GM15510 (cell line): ENCODE data around the gene NDUFAF8.

ENCODE experiments used
- POLR2A ChIP-seq: IDR thresholded peaks from 3 replicates; pipeline ENCODE4 v1.6.1; 2011; ENCODE audit warnings: borderline replicate concordance; ENCODE audit not compliant: insufficient read length; ENCODE audit errors: extremely low read depth

The NDUFAF8 gene

DNA sequence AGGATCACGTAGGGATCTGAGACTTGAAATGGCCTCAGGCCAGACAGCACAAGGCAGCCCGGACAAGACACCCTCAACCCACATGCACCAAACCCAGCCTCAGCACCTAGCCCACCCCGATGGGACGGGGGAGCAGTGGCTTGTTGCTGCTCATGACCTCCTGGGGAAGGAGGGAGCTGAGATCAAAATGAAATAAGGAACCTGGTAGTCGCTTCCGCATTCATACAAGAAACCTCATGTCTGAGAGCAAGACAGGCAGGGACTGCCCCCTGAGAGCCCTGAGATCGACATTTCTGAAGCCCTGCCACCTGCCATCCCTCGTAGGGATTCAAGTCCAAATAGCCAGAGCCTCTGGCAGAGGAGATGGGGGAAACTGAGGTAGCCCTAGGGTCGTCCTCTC, 10.7 kb upstream of the NDUFAF8 start:
- no peak for TF ChIP-seq POLR2A

DNA sequence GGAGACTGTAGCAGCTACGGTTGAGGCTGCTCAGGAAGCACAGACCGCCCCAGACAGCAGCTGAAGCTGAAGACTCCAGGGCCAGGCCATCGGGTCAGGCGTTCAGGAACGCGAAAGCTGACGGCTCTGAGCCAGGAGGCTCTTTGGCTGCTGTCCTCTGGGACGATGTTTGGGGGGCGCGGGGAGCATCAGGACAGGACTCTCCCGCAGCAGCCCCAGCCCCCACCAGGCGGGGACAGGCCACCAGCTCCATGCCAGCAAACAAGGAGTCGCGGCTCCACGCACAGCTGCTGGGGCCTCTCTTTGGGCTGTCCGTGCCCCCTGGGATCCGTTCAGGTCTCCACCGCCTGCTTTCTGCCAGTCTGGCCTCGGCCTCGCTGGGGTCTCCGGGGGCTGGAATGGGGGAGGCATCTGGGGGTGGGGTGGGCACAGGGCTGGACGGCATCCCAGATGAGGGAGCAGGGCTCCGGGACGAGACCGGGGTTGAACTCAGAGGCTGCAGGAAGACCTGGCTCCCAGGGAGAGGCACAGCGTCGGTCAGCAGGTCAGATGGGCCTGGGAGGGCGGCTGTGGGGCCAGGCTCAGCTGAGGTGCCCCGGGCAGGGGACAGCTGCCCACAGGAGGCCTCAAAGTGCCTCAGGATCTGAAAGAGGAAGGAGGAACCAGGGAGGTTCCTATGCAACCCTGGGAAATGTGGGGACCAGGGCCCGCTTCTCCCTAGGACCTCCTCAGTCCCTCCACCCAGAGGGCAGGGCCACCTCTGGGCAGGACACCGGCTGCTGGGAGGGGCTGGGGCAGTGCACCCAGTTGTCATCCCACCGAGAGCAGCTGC, 10.1 kb upstream of the NDUFAF8 start:
- TF ChIP-seq POLR2A: no peak

DNA sequence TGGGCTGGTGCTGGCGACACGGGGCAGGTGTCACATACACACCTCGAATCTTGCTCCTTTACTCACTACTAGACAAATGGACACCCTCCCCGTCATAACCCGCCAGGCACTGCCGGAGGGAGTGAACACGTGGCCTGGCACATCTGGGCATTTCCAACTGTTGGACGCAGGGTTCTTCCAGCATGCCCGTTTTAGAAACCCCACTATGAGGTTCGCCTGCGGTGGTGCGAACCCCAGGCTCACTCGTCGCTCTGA, 9.5 kb upstream of the NDUFAF8 start:
- TF ChIP-seq POLR2A: no peak

DNA sequence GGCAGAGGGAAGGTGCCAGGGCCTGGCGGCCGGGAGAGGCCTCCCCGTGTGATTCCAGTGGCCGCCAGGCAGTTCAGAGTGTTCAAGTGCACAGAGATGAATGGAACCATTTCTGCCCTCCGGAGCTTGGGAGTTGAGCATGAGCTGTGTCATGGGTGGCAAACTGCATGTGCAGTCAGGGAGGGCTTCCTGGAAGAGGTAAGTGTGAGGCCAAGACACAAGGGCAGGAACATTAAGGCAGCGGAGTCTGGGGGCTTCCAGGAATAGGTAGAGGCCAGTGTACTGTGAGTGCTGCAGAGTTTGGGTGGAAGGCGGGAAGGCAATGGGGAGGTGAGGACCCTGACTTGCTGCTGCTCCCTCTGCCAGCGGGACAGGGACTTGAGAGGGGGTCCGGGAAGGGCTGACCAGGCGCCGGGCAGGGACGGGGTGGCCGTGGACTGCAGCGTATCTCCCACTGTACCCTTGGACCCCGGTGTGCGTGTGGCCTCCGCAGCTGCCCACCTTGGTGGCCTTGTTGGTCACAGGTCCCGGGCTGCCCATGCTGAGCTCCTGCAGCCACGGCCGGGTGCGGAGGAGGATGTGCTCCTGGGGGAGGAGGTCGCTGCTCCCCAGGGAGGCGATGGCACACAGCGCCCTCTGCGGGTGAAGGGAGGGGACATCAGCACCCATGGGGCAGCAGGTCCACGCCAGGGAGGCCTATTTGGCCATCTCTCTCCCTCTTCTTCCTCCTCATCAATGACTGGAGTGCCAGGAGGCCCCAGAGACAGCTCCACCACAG, 8.9 kb upstream of the NDUFAF8 start:
- TF ChIP-seq POLR2A: no peak

DNA sequence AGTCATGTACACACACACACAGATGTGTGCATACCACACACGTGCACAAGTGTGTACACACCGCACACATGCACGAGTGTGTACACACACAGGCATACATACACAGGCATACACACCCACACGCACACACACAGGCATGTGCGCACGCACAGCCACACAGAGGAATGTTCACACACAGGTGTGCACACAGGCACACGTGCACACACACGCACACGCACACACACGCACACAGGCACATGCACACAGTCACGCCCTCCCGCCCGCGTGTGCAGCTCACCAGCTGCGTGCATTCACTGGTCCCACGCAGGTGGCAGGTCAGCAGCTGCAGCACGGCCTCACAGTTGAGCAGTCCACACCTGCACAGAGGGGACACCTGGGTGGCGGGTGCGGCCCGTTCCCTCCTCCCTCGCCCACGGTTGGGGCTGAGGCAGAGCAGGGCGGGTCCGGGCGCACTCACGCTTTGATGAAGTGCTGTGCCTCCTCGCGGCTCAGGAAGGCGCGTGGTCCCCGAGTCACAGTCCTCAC, 7.9 kb upstream of the NDUFAF8 start:
- TF ChIP-seq POLR2A: no peak

DNA sequence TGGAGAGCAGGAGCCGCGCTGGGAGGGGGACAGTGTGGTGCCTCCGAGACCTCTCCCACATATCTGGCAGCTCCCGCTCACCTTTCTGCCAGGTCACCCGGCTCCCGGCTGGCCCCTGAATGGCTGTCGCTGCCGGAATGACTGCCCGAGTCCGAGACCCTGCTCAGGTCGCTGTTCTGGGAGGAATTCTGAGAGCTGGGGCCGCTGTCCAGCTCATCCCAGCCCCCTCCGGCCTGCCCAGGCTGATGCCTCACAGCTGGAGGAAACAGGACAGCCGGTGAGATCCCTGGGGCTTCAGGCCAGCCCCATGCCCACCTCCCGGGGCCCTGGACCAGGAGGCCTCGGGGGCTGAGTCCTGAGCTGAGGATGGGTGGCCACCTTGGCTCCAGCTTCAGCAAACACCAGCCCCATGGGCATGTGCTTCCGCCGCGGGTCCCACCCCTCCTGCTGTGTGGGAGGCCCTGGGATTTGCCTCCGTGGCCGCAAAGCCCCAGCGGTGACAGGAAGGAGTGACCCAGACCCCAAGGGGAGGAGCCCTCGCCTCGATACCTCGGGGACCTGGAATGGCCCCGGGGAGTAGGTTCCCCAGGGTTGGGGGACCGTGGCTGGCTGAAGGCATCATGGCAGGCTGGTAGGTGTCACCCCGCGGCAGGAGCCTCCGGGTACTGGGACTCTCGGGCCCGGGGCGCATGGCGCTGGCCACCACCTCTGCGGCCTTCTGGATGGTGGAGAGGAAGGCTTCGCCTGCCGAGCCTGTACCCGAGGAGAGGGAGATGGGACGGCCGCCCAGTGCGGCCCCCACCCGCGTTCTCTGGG, 7.1 kb upstream of the NDUFAF8 start:
- TF ChIP-seq POLR2A: no peak

DNA sequence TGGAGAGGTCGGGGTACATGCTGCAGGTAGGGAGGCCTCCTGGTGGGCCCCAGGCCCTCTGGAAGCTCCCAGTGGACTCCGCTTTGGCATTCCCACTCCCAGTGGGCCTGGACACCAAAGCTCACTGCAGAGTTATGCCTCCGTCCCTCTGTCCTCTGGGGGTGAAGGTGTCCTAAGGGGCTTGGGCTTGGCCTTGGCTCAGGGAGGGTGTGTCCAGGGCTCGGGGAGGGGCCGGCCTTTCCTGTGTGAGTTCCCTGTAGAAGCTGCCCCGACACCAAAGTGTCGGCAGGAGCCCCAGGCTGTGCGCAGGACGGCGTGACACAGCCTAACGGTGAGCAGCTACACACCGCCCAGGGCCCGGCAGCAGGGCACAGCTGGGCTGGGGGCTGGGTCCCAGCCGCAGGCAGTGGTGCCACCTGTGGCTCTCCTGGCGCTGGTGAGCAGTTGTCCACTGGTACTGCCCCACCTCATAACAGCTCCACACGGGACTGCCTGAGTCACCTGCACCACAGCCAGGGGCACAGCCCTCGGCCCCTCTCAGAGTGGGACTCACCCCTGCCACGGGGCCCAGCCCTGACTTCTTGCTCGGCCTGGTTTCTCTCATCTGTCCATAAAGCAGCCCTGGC, 6.4 kb upstream of the NDUFAF8 start:
- no peak for TF ChIP-seq POLR2A

DNA sequence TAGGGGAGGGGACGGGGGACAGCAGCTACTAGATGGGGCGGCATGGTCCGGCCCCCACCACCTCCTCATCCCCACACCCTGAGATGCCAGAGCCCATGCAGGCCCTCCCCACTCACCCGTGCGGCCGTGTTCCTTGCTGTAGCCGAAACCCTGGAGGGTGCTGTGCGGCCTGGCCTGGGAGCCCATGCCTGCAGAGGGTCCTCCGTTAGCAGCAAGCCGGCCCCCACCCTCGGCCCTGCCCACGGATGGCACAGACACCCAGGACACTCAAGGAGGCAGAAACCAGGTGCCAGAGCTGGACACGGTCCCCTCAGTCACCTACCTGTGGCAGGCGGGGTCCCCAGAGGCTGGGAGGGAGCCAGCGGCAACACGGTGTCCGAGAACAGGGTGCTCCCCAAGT, 5.8 kb upstream of the NDUFAF8 start:
- TF ChIP-seq POLR2A: no peak

DNA sequence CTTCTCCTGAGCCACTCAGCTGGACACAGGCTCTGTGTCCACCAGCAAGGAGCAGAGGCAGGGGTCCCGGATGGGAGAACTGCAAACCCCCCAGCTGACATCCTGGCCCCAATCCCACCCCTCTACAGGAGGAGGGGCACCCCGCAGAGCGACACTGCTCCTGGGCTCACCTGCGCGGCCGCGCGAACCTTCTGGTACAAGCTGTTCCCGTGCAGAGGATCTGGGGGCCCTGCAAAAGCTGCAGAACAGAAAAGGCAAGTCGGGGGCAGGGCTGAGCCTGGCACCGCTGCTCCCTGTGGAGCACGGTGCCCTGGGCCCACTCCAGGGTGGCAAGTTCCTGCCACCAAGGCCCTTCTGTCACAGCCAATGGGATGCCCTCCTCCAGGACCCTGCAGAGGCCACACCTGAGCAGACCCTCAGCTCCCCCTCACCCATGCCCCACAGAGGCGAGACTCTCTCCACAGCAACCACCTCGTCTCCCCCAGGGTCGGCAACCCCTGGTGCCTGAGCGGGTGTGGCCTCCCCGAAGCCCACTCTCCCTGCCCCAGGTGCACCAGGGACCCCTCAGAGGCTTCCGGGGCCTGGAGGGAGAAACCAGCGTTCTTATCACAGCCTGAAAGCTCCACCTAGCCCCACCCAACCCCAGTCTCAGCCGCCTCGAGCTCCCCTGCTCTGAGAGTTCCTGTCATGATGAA, 5.2 kb upstream of the NDUFAF8 start:
- TF ChIP-seq POLR2A: no peak

DNA sequence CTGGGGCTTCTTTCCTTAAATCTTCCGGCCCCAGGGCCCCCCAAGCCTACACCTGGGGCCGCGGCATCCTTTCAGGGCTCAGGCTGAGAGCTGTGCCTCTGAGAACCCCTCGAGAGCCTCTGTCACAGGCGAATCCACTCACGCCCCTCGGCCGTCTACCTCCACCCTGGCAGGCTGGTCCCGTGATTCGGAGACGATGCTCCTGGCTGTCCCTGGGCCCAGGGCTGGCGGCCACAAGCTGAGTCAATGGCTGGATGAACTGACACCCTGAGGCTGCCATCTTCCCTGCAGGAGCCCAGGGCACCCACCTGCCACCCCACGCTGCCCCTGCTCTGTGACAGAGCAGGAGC, 4.6 kb upstream of the NDUFAF8 start:
- TF ChIP-seq POLR2A: no peak

DNA sequence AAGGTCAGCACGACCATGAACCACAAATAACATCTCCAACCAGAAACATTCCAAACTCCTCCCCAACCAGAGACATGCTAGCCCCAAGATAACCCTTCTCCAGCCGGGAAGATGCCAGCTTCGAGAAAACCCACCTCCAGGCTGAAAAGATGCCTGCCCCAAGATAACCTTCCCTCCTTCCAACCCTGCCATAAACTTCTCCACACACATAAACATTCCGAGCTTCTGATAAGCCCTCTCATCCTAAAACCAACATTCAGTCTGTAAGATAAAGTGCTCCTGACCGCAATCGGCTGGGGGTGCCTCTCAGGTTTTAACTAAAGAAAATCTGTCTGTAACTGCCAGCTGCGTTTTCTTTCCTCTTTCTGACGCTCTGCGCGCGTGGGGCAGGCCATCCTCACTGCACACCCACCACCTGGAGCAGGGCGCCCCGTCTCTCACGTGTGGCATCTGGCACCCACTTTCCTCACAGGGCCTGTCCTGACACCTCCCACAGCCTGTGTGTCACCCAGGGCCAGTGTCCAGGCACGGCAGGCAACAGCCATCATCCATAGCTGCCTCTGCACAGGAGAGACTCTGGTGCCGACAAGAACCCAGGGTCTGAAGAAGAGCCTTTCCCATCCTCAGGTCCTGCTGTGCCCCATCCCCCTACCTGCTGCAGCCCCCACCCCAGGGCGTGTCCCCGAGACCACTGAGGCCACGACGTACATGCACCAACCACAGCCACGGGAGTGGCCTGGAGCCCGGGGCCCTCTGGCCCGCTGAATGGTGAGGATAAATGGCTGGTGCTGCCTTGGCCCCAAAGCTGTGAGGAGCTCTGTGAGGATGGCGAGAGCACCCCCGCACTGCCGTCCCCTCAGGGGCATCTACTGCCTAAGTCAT, 3.9 kb upstream of the NDUFAF8 start:
- TF ChIP-seq POLR2A: no peak

DNA sequence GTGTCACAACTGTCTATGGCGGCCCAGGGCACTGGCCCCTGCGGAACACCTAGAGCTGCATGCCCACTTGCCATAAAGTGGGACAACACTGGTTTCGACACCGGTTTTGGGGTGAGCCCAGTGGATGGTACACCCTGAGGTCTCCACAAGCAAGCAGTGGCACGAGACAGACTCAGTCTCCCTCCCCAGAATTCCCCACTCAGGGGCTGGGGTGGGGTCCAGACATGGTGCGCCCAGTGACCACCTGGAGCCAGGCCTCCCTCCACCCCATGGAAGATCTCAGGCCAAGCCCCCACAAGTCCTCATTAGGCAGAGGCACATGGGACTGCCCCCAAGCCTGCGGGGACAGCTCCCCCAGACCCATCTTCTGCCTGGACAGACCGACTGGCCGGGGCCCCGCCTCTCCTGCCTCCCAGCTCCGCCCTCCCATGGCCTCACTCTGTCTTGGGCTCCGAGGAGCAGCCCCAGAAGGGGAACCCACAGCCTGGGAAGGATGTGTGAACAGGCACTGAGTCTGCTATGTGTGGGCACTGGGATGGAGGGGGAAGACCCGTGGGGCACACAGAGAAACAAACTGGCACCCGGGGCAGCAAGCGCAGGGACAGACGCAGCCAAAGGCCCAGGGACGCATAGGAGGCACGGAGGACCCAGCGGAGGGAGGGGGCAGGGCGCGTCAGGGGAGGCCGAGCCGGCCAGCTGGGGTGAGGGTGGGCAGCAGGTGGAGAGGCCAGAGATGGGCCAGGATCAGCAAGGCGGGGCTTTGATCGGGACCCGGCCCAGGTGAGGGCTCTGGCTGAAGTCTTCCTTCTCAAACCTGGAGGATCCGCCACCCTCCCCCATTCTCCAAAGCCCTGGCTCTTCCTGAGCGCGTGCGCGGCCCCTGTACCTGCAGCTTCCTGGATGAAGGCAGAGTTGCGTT, 3.0 kb upstream of the NDUFAF8 start:
- no peak for TF ChIP-seq POLR2A
